ENCODE measurements around the gene AOAH. TPM values are rescaled to one million over a fixed set of nuclear protein-coding genes. Genes with fewer than 3 reads are reported as not detected.

Gene AOAH
- total RNA-seq, 1 donor from 2014 or later, result not detected

GRCh38 chr7:36746347-36746746 lies 22.1 kb upstream of the AOAH start:
- DNase-seq (ENCODE audit: low read depth, low spot score), result no peak
- Mint-ChIP-seq H3K9me3 (peaks cover 2% of the 10 kb centered on the region), H3K36me3 (ENCODE audit: low read depth) (peaks cover 2% of the 10 kb centered on the region), H3K4me1 (no peaks in the 10 kb centered on the region), H3K4me3 (no peak overlapping the region), H3K27ac (ENCODE audit: unreplicated experiment) (no peak overlapping the region), H3K27me3 (ENCODE audit: low read depth) (no peaks in the 10 kb centered on the region)
- TF ChIP-seq CTCF (conservative IDR thresholded peaks at IDR 0.05), result no peak

GRCh38 chr7:36742911-36743775 lies 18.8 kb upstream of the AOAH start:
- H3K27ac Mint-ChIP-seq (ENCODE audit: unreplicated experiment), result no peak overlapping the region

GRCh38 chr7:36741866-36742265 lies 17.6 kb upstream of the AOAH start:
- Mint-ChIP-seq H3K4me3 (no peak overlapping the region), H3K36me3 (ENCODE audit: low read depth) (peaks cover 2% of the 10 kb centered on the region), H3K9me3 (peaks cover 2% of the 10 kb centered on the region), H3K27me3 (ENCODE audit: low read depth) (no peaks in the 10 kb centered on the region), H3K27ac (ENCODE audit: unreplicated experiment) (no peak overlapping the region), H3K4me1 (no peaks in the 10 kb centered on the region)
- DNase-seq (ENCODE audit: low read depth, low spot score), result no peak
- no peak for TF ChIP-seq CTCF (conservative IDR thresholded peaks at IDR 0.05)

More at GRCh38 chr7:36742911-36743775, 18.8 kb upstream of the AOAH start:
- no peaks in the 10 kb centered on the region for H3K27me3 Mint-ChIP-seq (ENCODE audit: low read depth)
- no peaks in the 10 kb centered on the region for H3K4me1 Mint-ChIP-seq
- H3K36me3 Mint-ChIP-seq (ENCODE audit: low read depth), result peaks cover 2% of the 10 kb centered on the region
- H3K9me3 Mint-ChIP-seq, result peaks cover 2% of the 10 kb centered on the region
- no peak for TF ChIP-seq CTCF (conservative IDR thresholded peaks at IDR 0.05)
- no peak overlapping the region for H3K4me3 Mint-ChIP-seq
- no peak for DNase-seq (ENCODE audit: low read depth, low spot score)

GRCh38 chr7:36739351-36739750 lies 15.1 kb upstream of the AOAH start:
- H3K27ac Mint-ChIP-seq (ENCODE audit: unreplicated experiment), result no peak overlapping the region
- no peaks in the 10 kb centered on the region for H3K27me3 Mint-ChIP-seq (ENCODE audit: low read depth)
- H3K9me3 Mint-ChIP-seq, result peaks cover 2% of the 10 kb centered on the region
- H3K4me3 Mint-ChIP-seq, result no peak overlapping the region
- DNase-seq (ENCODE audit: low read depth, low spot score), result no peak
- H3K36me3 Mint-ChIP-seq (ENCODE audit: low read depth), result peaks cover 2% of the 10 kb centered on the region
- peaks cover 5% of the 10 kb centered on the region for H3K4me1 Mint-ChIP-seq
- no peak for TF ChIP-seq CTCF (conservative IDR thresholded peaks at IDR 0.05)

- no peaks in the 10 kb centered on the region for H3K27me3 Mint-ChIP-seq (ENCODE audit: low read depth)
- TF ChIP-seq CTCF (conservative IDR thresholded peaks at IDR 0.05), result no peak
- H3K4me3 Mint-ChIP-seq, result no peak overlapping the region
- peaks cover 5% of the 10 kb centered on the region for H3K4me1 Mint-ChIP-seq
- peaks cover 4% of the 10 kb centered on the region for H3K9me3 Mint-ChIP-seq
- no peak for DNase-seq (ENCODE audit: low read depth, low spot score)
- H3K36me3 Mint-ChIP-seq (ENCODE audit: low read depth), result no peaks in the 10 kb centered on the region
- H3K27ac Mint-ChIP-seq (ENCODE audit: unreplicated experiment), result no peak overlapping the region
Measured at GRCh38 chr7:36736899-36737211, 12.6 kb upstream of the AOAH start.
